ENCODE measurements around the gene SPHK2. TPM values are rescaled to one million over a fixed set of nuclear protein-coding genes. Genes with fewer than 3 reads are reported as not detected.

SPHK2 gene
- total and polyA plus RNA-seq, 2 experiments from 2014 or later = 18.3 to 50.3 TPM

DNA sequence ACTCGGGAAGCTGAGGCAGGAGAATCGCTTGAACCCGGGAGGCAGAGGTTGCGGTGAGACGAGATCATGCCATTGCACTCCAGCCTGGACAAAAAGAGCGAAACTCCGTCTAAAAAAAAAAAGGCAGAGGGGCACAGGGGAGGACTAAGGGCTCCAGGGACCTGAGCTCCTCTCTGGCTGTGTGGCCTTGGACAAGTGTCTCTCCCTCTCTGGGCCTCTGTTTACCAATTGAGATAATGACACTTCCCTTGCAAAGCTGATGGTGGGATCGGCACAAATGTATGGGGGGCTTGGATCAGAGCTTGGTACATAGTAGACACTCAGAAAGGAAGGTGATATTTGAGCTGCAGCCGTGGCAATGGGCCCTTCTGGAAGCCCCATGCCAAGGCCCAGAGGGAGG, 24.1 kb upstream of the SPHK2 start (continued):
- TF ChIP-seq NANOG (IDR thresholded peaks at IDR 0.05; ENCODE audit: borderline replicate concordance) = no peak

DNA sequence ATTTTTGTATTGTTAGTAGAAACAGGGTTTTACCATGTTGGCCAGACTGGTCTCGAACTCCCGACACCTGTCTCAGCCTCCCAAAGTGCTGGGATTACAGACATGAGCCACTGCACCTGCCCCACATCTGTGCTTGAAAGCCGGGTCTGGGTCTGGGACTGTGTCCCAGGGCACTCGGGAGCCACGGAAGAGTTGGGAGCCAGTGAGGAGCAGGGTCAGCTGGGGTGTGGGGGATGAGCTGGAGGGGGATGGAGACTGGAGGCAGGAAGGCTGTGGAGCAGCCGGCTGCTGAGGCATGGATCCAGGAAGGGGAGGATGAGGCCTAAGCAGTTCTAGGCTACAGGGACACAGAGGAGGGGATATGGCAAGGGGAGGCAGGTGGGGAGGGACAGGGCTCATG, 23.5 kb upstream of the SPHK2 start:
- peaks cover 13% of the 10 kb centered on the region for H3K27me3 Mint-ChIP-seq (ENCODE audit: insufficient read depth, low read depth, poor library complexity)
- no peak overlapping the region for H3K27ac Mint-ChIP-seq
- TF ChIP-seq ZNF114 (CRISPR knock-in tag; IDR thresholded peaks at IDR 0.05) (no peak), CREB1 (CRISPR knock-in tag; IDR thresholded peaks at IDR 0.05; ENCODE audit: low read depth) (no peak)
- TF ChIP-seq, protein P1, sequence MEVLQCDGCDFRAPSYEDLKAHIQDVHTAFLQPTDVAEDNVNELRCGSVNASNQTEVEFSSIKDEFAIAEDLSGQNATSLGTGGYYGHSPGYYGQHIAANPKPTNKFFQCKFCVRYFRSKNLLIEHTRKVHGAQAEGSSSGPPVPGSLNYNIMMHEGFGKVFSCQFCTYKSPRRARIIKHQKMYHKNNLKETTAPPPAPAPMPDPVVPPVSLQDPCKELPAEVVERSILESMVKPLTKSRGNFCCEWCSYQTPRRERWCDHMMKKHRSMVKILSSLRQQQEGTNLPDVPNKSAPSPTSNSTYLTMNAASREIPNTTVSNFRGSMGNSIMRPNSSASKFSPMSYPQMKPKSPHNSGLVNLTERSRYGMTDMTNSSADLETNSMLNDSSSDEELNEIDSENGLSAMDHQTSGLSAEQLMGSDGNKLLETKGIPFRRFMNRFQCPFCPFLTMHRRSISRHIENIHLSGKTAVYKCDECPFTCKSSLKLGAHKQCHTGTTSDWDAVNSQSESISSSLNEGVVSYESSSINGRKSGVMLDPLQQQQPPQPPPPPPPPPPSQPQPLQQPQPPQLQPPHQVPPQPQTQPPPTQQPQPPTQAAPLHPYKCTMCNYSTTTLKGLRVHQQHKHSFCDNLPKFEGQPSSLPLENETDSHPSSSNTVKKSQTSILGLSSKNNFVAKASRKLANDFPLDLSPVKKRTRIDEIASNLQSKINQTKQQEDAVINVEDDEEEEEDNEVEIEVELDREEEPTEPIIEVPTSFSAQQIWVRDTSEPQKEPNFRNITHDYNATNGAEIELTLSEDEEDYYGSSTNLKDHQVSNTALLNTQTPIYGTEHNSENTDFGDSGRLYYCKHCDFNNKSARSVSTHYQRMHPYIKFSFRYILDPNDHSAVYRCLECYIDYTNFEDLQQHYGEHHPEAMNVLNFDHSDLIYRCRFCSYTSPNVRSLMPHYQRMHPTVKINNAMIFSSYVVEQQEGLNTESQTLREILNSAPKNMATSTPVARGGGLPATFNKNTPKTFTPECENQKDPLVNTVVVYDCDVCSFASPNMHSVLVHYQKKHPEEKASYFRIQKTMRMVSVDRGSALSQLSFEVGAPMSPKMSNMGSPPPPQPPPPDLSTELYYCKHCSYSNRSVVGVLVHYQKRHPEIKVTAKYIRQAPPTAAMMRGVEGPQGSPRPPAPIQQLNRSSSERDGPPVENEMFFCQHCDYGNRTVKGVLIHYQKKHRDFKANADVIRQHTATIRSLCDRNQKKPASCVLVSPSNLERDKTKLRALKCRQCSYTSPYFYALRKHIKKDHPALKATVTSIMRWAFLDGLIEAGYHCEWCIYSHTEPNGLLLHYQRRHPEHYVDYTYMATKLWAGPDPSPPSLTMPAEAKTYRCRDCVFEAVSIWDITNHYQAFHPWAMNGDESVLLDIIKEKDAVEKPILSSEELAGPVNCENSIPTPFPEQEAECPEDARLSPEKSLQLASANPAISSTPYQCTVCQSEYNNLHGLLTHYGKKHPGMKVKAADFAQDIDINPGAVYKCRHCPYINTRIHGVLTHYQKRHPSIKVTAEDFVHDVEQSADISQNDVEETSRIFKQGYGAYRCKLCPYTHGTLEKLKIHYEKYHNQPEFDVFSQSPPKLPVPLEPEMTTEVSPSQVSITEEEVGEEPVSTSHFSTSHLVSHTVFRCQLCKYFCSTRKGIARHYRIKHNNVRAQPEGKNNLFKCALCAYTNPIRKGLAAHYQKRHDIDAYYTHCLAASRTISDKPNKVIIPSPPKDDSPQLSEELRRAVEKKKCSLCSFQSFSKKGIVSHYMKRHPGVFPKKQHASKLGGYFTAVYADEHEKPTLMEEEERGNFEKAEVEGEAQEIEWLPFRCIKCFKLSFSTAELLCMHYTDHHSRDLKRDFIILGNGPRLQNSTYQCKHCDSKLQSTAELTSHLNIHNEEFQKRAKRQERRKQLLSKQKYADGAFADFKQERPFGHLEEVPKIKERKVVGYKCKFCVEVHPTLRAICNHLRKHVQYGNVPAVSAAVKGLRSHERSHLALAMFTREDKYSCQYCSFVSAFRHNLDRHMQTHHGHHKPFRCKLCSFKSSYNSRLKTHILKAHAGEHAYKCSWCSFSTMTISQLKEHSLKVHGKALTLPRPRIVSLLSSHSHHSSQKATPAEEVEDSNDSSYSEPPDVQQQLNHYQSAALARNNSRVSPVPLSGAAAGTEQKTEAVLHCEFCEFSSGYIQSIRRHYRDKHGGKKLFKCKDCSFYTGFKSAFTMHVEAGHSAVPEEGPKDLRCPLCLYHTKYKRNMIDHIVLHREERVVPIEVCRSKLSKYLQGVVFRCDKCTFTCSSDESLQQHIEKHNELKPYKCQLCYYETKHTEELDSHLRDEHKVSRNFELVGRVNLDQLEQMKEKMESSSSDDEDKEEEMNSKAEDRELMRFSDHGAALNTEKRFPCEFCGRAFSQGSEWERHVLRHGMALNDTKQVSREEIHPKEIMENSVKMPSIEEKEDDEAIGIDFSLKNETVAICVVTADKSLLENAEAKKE (CRISPR knock-in tag; IDR thresholded peaks at IDR 0.05) = no peak
- H3F3A ChIP-seq (replicated peaks; ENCODE audit: low read depth) = no peaks in the 10 kb centered on the region
- no peaks in the 10 kb centered on the region for H3K27me3 ChIP-seq (ENCODE audit: insufficient read depth)
- H3K4me1 ChIP-seq (ENCODE audit: insufficient read depth) = no peaks in the 10 kb centered on the region
- no peak overlapping the region for H3K27ac ChIP-seq (ENCODE audit: low read depth)
- H3K36me3 ChIP-seq (ENCODE audit: insufficient read depth) = no peaks in the 10 kb centered on the region
- no peak overlapping the region for H2AFZ ChIP-seq
- H3K36me3 Mint-ChIP-seq (ENCODE audit: low read depth) = no peaks in the 10 kb centered on the region; the same call in 2 of the 3 replicates
- H3K4me3 Mint-ChIP-seq = no peak overlapping the region
- no peaks in the 10 kb centered on the region for H3K9me3 Mint-ChIP-seq
- H3K79me2 ChIP-seq (replicated peaks; ENCODE audit: insufficient read depth) = no peaks in the 10 kb centered on the region
- H3K4me2 ChIP-seq = no peak overlapping the region
- H3K4me1 Mint-ChIP-seq = no peaks in the 10 kb centered on the region
- no peak for ATAC-seq
- no peaks in the 10 kb centered on the region for H4K20me1 ChIP-seq (replicated peaks; ENCODE audit: insufficient read depth)
- no peak overlapping the region for H3K4me3 ChIP-seq
- H3K9me2 ChIP-seq (ENCODE audit: insufficient read depth) = no peaks in the 10 kb centered on the region
- no peak for DNase-seq (ENCODE audit: low spot score)

DNA sequence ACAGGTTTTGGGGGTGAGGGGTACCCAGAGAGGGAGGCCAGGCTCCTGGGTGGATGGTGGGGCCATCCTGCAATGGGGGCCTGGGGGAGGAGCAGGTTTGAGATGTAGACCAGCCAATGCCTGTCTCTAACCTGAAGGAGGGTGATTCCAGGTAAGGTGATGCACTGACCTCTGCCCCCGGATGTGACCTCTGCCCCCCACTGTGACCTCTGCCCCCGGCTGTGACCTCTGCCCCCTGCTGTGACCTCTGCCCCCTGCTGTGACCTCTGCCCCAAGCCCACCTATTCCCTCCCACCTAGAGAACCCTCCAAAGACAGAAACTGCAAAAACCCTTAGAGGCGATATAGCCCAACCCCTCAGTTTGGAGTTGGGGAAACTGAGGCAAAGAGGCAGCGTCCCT, 23.1 kb upstream of the SPHK2 start:
- H3K36me3 ChIP-seq (ENCODE audit: insufficient read depth) = no peaks in the 10 kb centered on the region
- TF ChIP-seq STAT1 (IDR thresholded peaks at IDR 0.05; ENCODE audit: unreplicated experiment) = no peak
- no peak for TF ChIP-seq EZH2phosphoT487 (IDR thresholded peaks at IDR 0.05; ENCODE audit: unreplicated experiment)
- no peak for TF ChIP-seq ZNF114 (CRISPR knock-in tag; IDR thresholded peaks at IDR 0.05)
- no peak for TF ChIP-seq POLR2AphosphoS5 (IDR thresholded peaks at IDR 0.05; ENCODE audit: low read depth)
- no peak overlapping the region for H3K4me2 ChIP-seq
- H3K9me2 ChIP-seq (ENCODE audit: insufficient read depth) = no peaks in the 10 kb centered on the region
- H3K9me3 Mint-ChIP-seq = no peaks in the 10 kb centered on the region
- H3K4me3 ChIP-seq = no peak overlapping the region
- no peak for ATAC-seq
- H3K27me3 Mint-ChIP-seq (ENCODE audit: insufficient read depth, low read depth, poor library complexity) = peaks cover 9% of the 10 kb centered on the region
- no peaks in the 10 kb centered on the region for H3F3A ChIP-seq (replicated peaks; ENCODE audit: low read depth)
- no peak for DNase-seq (ENCODE audit: low spot score)
- H4K20me1 ChIP-seq (replicated peaks; ENCODE audit: insufficient read depth) = no peaks in the 10 kb centered on the region
- no peaks in the 10 kb centered on the region for H3K27me3 ChIP-seq (ENCODE audit: insufficient read depth)
- H3K4me3 Mint-ChIP-seq = no peak overlapping the region
- no peaks in the 10 kb centered on the region for H3K4me1 ChIP-seq (ENCODE audit: insufficient read depth)
- no peaks in the 10 kb centered on the region; the same call in 2 of the 3 replicates for H3K36me3 Mint-ChIP-seq (ENCODE audit: low read depth)
- no peaks in the 10 kb centered on the region for H3K79me2 ChIP-seq (replicated peaks; ENCODE audit: insufficient read depth)
- H3K4me1 Mint-ChIP-seq = no peaks in the 10 kb centered on the region
- H2AFZ ChIP-seq = no peak overlapping the region
- H3K27ac ChIP-seq (ENCODE audit: low read depth) = no peak overlapping the region
- no peak overlapping the region for H3K27ac Mint-ChIP-seq

Data from GM23338 (cell line).